GM12892 (cell line): Measurements from ENCODE around the gene PLSCR5.

Experiments used
- DNase-seq: peaks from one replicate; pipeline ENCODE4 v3.0.0; 2011; ENCODE audit not compliant: insufficient read length
- FAIRE-seq: peaks from 2 replicates; lab custom pipeline; 2011; peaks lifted over from hg19 to GRCh38; lab: Jason Lieb, UNC
- POLR2A ChIP-seq: IDR thresholded peaks from 2 replicates; pipeline ENCODE4 v1.6.1; 2011; ENCODE audit warnings: low read depth, low read length, control low read depth
- POLR2AphosphoS5 ChIP-seq: IDR thresholded peaks from 2 replicates; pipeline ENCODE4 v1.6.1; 2011; ENCODE audit warnings: low read depth, low read length, control low read depth
- TAF1 ChIP-seq: IDR thresholded peaks from 2 replicates; pipeline ENCODE4 v1.6.1; 2011; ENCODE audit warnings: low read depth, mild to moderate bottlenecking, control low read depth, low read length, borderline replicate concordance

Gene PLSCR5

DNA sequence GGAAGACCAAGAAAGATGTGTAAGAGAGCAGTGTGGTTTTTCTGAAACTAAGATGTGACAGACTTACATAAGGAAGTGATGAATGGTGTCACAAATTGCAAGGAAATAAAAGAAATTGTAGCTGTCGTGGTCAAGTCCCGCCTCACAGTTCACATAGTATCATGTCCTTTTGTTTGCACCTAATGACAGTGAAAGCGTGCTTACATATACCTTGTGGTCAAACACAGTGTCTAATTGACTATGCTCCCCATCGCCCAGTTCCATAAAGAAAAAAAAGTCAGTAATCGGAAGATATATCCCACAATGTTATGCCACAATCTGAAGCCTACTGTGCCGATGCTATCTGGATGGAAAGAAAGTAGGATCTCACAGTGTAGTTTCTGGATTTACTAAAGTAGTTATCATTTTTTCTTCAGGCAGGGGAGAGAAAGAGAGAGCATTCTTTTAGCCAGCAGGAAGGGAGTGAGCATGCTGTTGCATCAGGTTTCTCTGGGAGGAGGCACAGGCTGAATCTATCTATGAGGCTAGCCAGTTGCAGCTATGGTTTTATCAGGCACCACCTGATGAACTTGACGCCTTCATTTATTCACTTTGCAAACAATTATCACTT lies 50.9 kb downstream of the PLSCR5 start:
- FAIRE-seq (no peak), DNase-seq (no peak)
- TF ChIP-seq POLR2A (no peak), TAF1 (no peak), POLR2AphosphoS5 (no peak)

DNA sequence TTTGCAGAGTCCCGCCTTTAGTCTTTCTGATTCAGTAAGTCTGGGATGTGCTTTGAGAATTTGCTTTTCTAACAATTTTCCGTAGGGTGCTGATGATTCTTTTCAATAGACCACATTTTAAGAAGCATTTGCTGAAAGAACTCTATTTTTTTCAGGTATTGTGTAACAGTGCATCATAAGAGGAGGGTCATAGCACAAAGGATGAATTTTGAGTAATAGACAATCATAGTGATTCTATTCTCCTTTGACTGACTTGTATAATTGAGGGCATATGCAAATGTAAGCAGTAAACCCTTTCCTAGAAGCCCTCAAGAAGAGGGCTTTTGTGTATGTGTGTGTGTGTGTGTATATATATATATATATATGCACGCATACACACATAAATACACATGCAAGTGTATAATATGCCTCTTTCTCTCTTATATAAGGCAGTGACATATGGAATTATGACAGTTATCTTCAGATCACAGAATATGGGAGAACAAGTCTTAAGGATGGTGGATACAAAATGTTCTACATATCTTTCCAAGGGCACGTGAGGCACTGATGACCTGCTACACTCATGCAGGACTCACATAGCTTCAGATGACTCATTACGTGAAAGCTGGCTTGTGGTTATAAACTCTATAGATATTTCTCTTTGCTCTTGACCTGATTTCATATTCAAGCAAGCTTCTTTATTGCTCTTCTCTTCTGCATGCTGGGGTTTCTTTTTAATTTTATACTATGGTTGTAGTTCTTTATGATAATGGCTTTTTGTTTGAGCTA lies 54.2 kb downstream of the PLSCR5 start:
- TF ChIP-seq TAF1 (no peak), POLR2A (no peak), POLR2AphosphoS5 (no peak)
- DNase-seq (no peak), FAIRE-seq (peak; percentile 69)

DNA sequence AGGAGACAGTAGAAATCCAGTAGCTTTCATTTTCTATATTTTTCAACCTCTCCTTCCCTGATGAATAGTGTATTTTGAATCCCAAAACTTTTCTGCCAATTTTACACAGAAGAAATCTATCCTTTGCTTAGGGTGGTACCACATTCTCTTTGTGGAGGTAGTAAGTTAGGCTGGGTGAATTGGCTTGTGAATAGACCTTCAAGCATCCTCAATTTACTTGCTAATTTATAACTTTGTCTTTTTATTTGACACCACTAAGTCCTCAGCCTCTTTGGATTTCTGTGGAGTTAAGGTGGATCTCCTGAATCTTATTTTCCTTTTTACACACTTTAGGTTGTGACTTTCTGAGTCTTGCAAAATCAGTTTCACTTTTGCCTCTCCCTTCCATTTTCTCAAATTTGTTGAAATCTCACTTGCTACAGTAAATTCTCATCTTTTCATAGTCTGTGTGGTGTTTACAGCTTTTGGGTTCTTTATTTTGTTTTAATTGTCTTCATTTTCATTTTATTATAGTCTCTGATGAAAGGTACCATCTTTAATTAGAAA lies 55.0 kb downstream of the PLSCR5 start:
- no peak for FAIRE-seq
- DNase-seq: no peak
- no peak for TF ChIP-seq POLR2AphosphoS5

DNA sequence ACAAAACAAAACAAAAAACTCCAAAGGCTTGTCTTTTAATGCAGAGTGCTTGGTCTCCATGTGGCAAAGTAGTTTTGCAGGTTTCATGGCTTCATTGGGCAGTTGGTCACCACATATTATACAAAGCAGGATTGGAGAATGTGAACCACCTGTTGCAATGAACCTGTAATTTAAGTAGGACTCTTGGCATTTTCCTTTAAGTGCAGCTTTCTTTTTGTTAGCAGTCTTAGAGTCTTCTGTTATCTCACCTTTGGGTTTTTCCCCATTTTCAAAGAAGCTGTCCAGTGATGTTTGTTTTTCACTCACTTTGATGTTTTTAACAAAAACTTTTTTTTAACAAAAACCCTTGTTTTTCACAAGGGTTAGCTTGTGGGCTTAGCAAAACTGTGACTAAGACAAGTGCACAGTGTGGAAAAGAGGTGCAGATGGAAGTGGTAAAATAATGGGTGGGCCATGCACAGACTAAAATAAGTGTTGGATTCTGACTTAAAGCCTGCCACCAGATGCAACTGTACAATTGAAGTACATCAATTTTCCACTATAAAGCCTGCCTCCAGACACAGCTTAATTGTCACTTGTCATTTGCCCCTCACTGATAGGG lies 57.8 kb downstream of the PLSCR5 start:
- TF ChIP-seq POLR2A (no peak), POLR2AphosphoS5 (no peak), TAF1 (no peak)
- no peak for DNase-seq
- FAIRE-seq: no peak

DNA sequence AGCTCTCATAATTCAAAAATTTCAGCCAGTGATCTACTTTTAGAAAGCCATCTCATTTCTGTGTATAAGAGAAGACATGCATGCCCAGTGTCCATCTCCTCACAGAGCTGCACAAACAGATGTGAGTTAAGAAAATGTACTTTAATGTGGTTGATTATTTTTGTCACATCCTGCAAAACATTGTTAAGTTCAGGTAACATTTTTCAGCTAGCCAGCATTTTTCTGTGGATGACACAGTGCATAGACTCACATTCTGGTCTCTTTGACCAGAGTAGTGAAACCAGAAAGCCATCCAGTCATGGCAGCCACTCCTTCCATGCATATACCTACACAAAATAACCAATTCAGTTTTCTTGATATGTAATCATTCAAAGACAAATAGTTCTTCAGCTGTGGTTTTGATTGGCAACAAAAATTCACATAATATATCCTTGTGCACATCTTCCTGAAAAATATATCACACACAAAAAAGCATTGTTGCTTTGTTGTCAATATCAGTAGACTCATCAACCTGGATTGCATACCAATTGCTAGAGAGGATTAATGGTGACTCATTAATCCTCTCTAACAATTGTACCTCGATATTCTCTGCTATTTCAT lies 58.7 kb downstream of the PLSCR5 start:
- TF ChIP-seq POLR2A (no peak), POLR2AphosphoS5 (no peak), TAF1 (no peak)
- no peak for DNase-seq
- FAIRE-seq: no peak

DNA sequence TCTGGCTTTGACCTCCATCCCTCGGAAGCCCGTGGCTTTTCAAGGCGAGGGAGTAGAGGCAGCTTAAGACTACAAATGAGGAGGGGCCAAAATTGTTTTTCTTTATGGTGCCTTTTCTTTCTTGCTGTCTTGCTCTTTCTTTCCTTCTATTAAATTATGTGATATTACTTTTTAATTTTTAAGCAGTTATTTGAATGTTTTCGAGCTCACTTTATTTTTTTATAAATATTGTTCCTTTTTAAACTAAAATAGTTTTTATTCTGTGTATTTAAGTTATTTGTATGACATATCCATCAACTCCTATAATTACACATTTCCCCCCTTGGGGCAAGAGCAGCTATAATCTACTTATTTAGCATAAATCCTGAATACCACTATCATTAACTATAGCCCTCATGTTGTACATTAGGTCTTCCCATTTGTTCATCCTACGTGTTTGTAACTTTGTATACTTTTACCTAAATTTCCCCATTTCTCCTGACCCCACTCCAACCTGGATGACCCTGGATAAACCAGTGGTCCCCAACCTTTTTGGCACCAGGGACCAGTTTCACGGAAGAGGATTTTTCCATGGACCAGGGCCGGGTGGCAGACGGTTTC lies 60.1 kb downstream of the PLSCR5 start:
- TF ChIP-seq POLR2AphosphoS5: no peak
- TF ChIP-seq TAF1: no peak
- no peak for TF ChIP-seq POLR2A
- FAIRE-seq (no peak), DNase-seq (no peak)

DNA sequence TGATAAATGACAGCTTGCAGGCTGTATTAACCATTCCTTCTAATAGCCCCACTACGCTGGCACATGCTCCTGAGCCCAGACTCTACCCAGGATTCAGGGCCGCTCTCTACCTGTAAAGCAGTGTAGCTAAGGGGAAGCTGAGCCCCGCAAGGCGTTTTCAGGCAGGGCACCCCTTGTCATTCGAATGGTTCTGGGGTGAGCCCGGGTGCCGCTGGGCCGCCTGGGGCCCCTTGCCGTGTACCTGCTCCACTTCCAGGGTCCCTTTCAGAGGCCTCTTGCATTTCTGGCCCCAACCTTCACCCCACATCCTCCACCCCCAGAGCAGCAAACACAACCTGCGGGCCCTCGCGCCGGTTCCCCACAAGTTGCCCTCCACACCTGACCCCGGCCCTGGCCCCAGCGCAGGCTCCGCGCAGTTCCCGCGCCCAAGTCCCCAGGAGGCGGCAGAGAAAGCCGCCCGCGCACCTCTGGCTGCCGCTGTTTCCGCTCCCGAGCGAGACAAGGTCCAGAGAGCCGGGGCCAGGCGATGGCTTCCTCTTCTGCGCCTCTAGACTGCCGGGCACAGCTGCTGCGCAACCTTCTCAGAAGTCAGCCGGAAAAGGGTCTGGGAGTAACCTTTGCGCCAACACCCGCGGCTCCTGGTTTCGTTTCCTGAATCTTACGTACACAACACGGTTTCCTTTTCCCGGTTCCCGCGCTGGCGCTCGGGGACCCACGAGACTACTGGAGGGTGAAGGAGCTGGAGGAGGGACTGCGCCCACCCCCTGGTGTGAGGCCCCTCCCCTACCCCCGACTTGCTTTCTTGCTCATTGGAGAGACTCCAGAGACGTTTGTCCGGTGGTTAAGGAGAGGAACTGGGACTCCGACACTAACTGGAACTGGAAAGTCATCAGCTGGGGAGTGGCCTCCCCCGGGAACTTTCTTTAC lies 60.9 kb downstream of the PLSCR5 start, which contains the start of gene PLSCR1:
Gene PLSCR1, minus strand, starts transcription at position 606 of the 927 bp plus-strand sequence. CDS start 8,055 bp downstream, outside the sequence.
- FAIRE-seq (peak; percentile 85), DNase-seq (peak; percentile 67)
- TF ChIP-seq TAF1 (peak; percentile 74; the same call in 1 of the 2 replicates), POLR2AphosphoS5 (peak; percentile 53; the same call in 1 of the 2 replicates), POLR2A (peak; percentile 63; the same call in 1 of the 2 replicates)

DNA sequence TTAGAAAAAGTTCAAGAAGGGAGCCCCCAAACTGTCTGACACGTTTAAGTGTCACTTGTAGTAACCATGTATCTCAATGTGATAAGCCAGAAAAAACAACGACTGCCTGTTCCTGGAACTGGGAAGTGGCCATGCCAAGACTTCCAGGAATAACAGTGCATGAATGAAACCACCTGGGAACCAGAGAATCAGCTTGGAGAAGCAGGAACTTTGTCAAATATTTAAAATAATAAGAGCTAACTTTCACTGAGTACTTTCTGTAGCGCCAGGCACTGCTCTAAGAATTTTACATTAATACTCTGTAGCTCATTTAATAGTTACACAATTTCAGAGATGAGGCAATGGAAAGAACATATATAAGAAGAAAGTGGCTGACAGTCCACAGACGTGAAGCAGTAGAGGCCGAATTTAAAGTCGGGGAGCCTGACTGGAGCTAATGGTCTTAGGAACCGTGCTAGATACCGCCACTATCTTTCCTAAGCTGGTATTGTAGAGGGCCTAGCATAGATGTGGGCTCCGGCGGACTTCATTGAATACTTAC lies 61.6 kb downstream of the PLSCR5 start:
- no peak for FAIRE-seq
- DNase-seq: no peak
- TF ChIP-seq POLR2A (no peak), POLR2AphosphoS5 (no peak), TAF1 (no peak)

DNA sequence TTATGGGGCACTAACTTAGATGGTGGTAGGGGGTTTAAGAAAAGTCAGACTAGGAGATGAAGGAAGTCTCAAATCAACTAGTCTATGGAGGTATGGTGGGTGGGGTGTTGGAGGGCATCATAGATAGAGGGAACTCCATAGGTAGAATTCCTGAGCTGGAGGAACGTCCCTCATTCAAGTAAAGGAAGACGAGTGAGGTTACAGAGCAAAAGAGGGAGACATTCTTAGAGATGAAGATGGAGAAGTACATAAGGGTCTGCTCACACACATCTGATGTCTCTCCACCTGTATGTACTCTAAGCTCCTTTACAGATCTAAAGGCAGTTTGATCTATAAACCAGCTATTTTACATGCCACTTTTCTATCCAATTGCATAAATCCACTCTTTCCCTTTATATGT lies 62.2 kb downstream of the PLSCR5 start:
- DNase-seq: no peak
- no peak for FAIRE-seq
- TF ChIP-seq TAF1 (no peak), POLR2A (no peak), POLR2AphosphoS5 (no peak)

DNA sequence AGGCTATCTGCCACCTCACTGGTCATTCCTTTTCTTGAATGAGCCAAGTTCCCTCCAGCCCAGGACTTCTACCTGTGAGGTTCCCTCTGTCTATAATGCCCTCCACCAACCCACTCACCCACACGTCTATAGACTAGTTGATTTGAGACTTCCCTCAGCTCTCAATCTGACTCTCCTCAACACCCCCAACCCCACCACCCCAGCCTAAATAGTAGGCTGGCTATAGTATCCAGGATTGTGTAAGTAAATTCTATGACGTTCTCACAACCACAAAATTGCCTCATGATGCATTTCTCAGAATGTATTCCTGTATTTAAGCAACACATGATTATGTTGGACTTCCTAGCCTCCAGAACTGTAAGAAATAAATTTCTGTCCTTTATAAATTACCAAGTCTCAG lies 63.0 kb downstream of the PLSCR5 start:
- no peak for TF ChIP-seq TAF1
- TF ChIP-seq POLR2A: no peak
- no peak for TF ChIP-seq POLR2AphosphoS5
- DNase-seq (no peak), FAIRE-seq (no peak)
